ENCODE data around the gene PPIF.

DNA sequence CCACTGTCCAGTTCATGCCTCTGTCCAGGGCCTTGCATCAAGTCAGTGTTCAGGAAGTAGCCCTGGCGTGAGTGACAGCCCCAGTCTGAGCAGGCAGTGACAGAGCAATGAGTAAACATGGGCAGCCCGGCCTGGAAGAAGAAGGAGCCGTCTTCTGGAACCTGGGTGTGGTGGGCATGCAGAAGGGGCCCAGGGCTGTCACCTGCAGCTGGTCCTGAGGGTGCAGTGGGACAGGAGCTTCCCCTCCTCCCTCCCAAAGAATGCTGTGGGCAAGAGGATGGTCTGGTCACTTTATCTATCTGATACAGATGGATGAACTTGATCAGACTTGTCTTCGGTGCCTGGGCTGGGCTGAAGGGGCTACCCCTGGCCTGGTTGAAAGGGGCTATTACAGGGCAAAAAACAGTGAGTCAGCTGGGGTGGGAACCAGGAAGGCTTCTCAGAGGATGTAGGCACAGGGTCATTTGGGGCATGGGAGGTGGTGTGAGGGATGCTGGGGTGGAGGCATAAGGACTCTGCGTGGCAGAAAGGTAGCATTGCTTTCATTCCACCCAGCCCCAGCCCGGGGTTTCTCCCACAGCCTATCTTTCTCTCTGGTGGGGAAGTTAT is 42.7 kb upstream of the PPIF start:
- TF ChIP-seq EZH2 (IDR thresholded peaks at IDR 0.05; ENCODE audit: borderline replicate concordance, insufficient read depth, low read depth, low read length, poor library complexity, severe bottlenecking), result no peak
- TF ChIP-seq, protein P1, sequence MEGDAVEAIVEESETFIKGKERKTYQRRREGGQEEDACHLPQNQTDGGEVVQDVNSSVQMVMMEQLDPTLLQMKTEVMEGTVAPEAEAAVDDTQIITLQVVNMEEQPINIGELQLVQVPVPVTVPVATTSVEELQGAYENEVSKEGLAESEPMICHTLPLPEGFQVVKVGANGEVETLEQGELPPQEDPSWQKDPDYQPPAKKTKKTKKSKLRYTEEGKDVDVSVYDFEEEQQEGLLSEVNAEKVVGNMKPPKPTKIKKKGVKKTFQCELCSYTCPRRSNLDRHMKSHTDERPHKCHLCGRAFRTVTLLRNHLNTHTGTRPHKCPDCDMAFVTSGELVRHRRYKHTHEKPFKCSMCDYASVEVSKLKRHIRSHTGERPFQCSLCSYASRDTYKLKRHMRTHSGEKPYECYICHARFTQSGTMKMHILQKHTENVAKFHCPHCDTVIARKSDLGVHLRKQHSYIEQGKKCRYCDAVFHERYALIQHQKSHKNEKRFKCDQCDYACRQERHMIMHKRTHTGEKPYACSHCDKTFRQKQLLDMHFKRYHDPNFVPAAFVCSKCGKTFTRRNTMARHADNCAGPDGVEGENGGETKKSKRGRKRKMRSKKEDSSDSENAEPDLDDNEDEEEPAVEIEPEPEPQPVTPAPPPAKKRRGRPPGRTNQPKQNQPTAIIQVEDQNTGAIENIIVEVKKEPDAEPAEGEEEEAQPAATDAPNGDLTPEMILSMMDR (IDR thresholded peaks at IDR 0.05), result no peak
